IMR-90 (cell line): Measurements from ENCODE around the gene POLR1D. TPM values are rescaled to one million over a fixed set of nuclear protein-coding genes. Genes with fewer than 3 reads are reported as not detected.

Experiments
- ATAC-seq: fragments of 200-7000 bp; cut with Tn5 transposase; 2 replicates; pipeline ENCODE4 v1.9.1; 2020; ENCODE audit warnings: low read depth, mild to moderate bottlenecking, moderate library complexity
- BruUV-seq: library from RNA; stranded (reverse); fragments of 400-500 nt; replicated peaks from 2 replicates; lab custom pipeline; 2021; lab: Mats Ljungman, UMichigan
- CTCF ChIA-PET: fragments of 300-600 bp; formaldehyde crosslinking; extraction: SDS; loops from one replicate; lab custom pipeline; 2021; ENCODE audit warnings: antibody characterized with exemption; lab: Yijun Ruan, JAX
- POLR2A ChIA-PET: fragments of 300-600 bp; sonication (Branson Sonifier 250); formaldehyde crosslinking; loops from one replicate; lab custom pipeline; 2022; ENCODE audit warnings: antibody characterized with exemption; ENCODE audit not compliant: unreplicated experiment; lab: Charles Lee
- DNase-seq: peaks from one replicate; pipeline ENCODE4 v3.0.0; 2013
- H2AFZ ChIP-seq: replicated peaks from 2 replicates; pipeline ENCODE3; 2013; ENCODE audit warnings: low read length, mild to moderate bottlenecking; ENCODE audit not compliant: poor library complexity
- H2AK5ac ChIP-seq: 2 replicates; pipeline ENCODE4 v1.6.1; 2013; ENCODE audit warnings: low read depth, low read length, inconsistent platforms
- H2AK9ac ChIP-seq: replicated peaks from 2 replicates; pipeline ENCODE3; 2013; ENCODE audit warnings: mild to moderate bottlenecking, low read depth, low read length, moderate library complexity; ENCODE audit not compliant: poor library complexity
- H2BK120ac ChIP-seq: 2 replicates; pipeline ENCODE4 v1.6.1; 2013; ENCODE audit warnings: low read depth, low read length, inconsistent platforms
- H2BK15ac ChIP-seq: 3 replicates; pipeline ENCODE4 v1.6.1; 2013; ENCODE audit warnings: low read depth, low read length, inconsistent platforms
- H2BK20ac ChIP-seq: 2 replicates; pipeline ENCODE4 v1.6.1; 2013; ENCODE audit warnings: low read depth, mild to moderate bottlenecking, inconsistent platforms, low read length, moderate library complexity
- H2BK5ac ChIP-seq: 2 replicates; pipeline ENCODE4 v1.6.1; 2013; ENCODE audit warnings: mild to moderate bottlenecking, low read depth, low read length, inconsistent platforms; ENCODE audit not compliant: poor library complexity, severe bottlenecking
- H3K14ac ChIP-seq: replicated peaks from 2 replicates; pipeline ENCODE4 v1.6.1; 2013; ENCODE audit warnings: low read depth, low read length, inconsistent platforms
- H3K18ac ChIP-seq: 2 replicates; pipeline ENCODE4 v1.6.1; 2013; ENCODE audit warnings: low read depth, low read length, control low read depth
- H3K23ac ChIP-seq: 2 replicates; pipeline ENCODE4 v1.6.1; 2013; ENCODE audit warnings: low read depth, low read length, inconsistent platforms
- H3K27ac ChIP-seq: 2 replicates; pipeline ENCODE4 v1.5.1; 2013; ENCODE audit warnings: mild to moderate bottlenecking, control low read depth, low read length; ENCODE audit not compliant: insufficient read depth
- H3K27me3 ChIP-seq: 2 replicates; pipeline ENCODE4 v1.6.1; 2013; ENCODE audit warnings: low read length; ENCODE audit not compliant: control insufficient read depth, insufficient read depth
- H3K36me3 ChIP-seq: 2 replicates; pipeline ENCODE4 v1.6.1; 2013; ENCODE audit warnings: low read length, mixed read lengths; ENCODE audit not compliant: control insufficient read depth, insufficient read depth
- H3K4ac ChIP-seq: 2 replicates; pipeline ENCODE4 v1.6.1; 2013; ENCODE audit warnings: low read depth, low read length, inconsistent platforms
- H3K4me1 ChIP-seq: 2 replicates; pipeline ENCODE4 v1.6.1; 2013; ENCODE audit warnings: low read length, mixed read lengths; ENCODE audit not compliant: control insufficient read depth, insufficient read depth
- H3K4me2 ChIP-seq: 2 replicates; pipeline ENCODE4 v1.6.1; 2013; ENCODE audit warnings: low read depth, mild to moderate bottlenecking, control low read depth, low read length, moderate library complexity
- H3K4me3 ChIP-seq: 2 replicates; pipeline ENCODE4 v1.5.1; 2013; ENCODE audit warnings: low read depth, mild to moderate bottlenecking, control low read depth, low read length, moderate library complexity; ENCODE audit not compliant: insufficient read depth
- H3K56ac ChIP-seq: 2 replicates; pipeline ENCODE4 v1.6.1; 2013; ENCODE audit warnings: low read length, inconsistent platforms; ENCODE audit not compliant: insufficient read depth; ENCODE audit errors: extremely low read depth
- H3K79me1 ChIP-seq, 2 experiments: 2 replicates each; pipeline ENCODE4 v1.6.1; 2013; ENCODE audit warnings: low read length in 2 of 2, inconsistent platforms in 1 of 2, low read depth in 1 of 2
- H3K9ac ChIP-seq: 2 replicates; pipeline ENCODE4 v1.6.1; 2013; ENCODE audit warnings: low read depth, low read length, control low read depth
- H3K9me1 ChIP-seq: 2 replicates; pipeline ENCODE4 v1.6.1; 2013; ENCODE audit warnings: low read length, inconsistent platforms; ENCODE audit not compliant: insufficient read depth
- H3K9me3 ChIP-seq: 2 replicates; pipeline ENCODE4 v1.6.1; 2013; ENCODE audit warnings: low read length; ENCODE audit not compliant: control insufficient read depth, insufficient read depth
- H4K20me1 ChIP-seq: 2 replicates; pipeline ENCODE4 v1.6.1; 2013; ENCODE audit warnings: low read length, inconsistent platforms; ENCODE audit not compliant: insufficient read depth
- H4K5ac ChIP-seq: 2 replicates; pipeline ENCODE4 v1.6.1; 2013; ENCODE audit warnings: mild to moderate bottlenecking, low read depth, low read length, control low read depth
- H4K8ac ChIP-seq, 2 experiments: 2 replicates each; pipeline ENCODE4 v1.6.1; 2013; ENCODE audit warnings: low read depth in 2 of 2, low read length in 2 of 2, control low read depth in 1 of 2, inconsistent platforms in 1 of 2
- H4K91ac ChIP-seq: 2 replicates; pipeline ENCODE4 v1.6.1; 2013; ENCODE audit warnings: low read depth, low read length, inconsistent platforms; ENCODE audit not compliant: insufficient read depth
- BHLHE40 ChIP-seq: fragments of 150-350 bp; IDR thresholded peaks from 2 replicates; pipeline ENCODE4 v1.6.1; 2016; ENCODE audit warnings: mild to moderate bottlenecking, low read depth, low read length
- CEBPB ChIP-seq: IDR thresholded peaks from 2 replicates; pipeline ENCODE4 v1.6.1; 2012; ENCODE audit warnings: low read depth, low read length, improper control_type of control experiment
- CHD1 ChIP-seq: IDR thresholded peaks from 2 replicates; pipeline ENCODE4 v1.6.1; 2012; ENCODE audit warnings: low read depth, low read length, improper control_type of control experiment
- FOS ChIP-seq: fragments of 150-350 bp; IDR thresholded peaks from 2 replicates; pipeline ENCODE4 v1.6.1; 2016; ENCODE audit warnings: low read depth, low read length
- MAFK ChIP-seq: IDR thresholded peaks from 2 replicates; pipeline ENCODE4 v1.6.1; 2012; ENCODE audit warnings: low read depth, low read length, improper control_type of control experiment
- MAZ ChIP-seq: IDR thresholded peaks from 2 replicates; pipeline ENCODE4 v1.6.1; 2012; ENCODE audit warnings: low read depth, mild to moderate bottlenecking, low read length, improper control_type of control experiment, moderate library complexity, borderline replicate concordance
- MXI1 ChIP-seq: IDR thresholded peaks from 2 replicates; pipeline ENCODE4 v1.6.1; 2012; ENCODE audit warnings: low read depth, mild to moderate bottlenecking, low read length, moderate library complexity, borderline replicate concordance
- NFE2L2 ChIP-seq: fragments of 150-350 bp; IDR thresholded peaks from 2 replicates; pipeline ENCODE4 v1.6.1; 2016; ENCODE audit warnings: low read depth, mild to moderate bottlenecking, low read length
- POLR2A ChIP-seq: IDR thresholded peaks from 2 replicates; pipeline ENCODE4 v1.6.1; 2012; ENCODE audit warnings: mild to moderate bottlenecking, low read depth, low read length
- RAD21 ChIP-seq: IDR thresholded peaks from 2 replicates; pipeline ENCODE4 v1.6.1; 2012; ENCODE audit warnings: low read length, improper control_type of control experiment
- RCOR1 ChIP-seq: IDR thresholded peaks from 2 replicates; pipeline ENCODE4 v1.6.1; 2012; ENCODE audit warnings: mild to moderate bottlenecking, low read length, improper control_type of control experiment; ENCODE audit not compliant: insufficient replicate concordance
- RFX5 ChIP-seq: IDR thresholded peaks from 2 replicates; pipeline ENCODE4 v1.8.0; 2012; ENCODE audit warnings: low read depth, mild to moderate bottlenecking, low read length, moderate library complexity
- SMC3 ChIP-seq: fragments of 150-350 bp; IDR thresholded peaks from 2 replicates; pipeline ENCODE4 v1.6.1; 2016; ENCODE audit warnings: low read depth, mild to moderate bottlenecking, antibody characterized with exemption, low read length, moderate library complexity
- WGBS, 2 experiments: methylation state at CpG; one replicate each; pipeline versions ENCODE4 v1.1.5 to v1.1.7; 2013; ENCODE audit warnings: missing lambda C conversion rate in 2 of 2; ENCODE audit not compliant: insufficient read length in 1 of 2; ENCODE audit errors: extremely low coverage in 2 of 2; 5-methylcytosine and 5-hydroxymethylcytosine counted together
- dilution Hi-C: fragments of 300-500 bp; cut with HindIII; formaldehyde crosslinking; loops from one replicate; pipeline ENCODE4 v1.14.3; 2018; ENCODE audit warnings: low sequenced_read_pairs; ENCODE audit not compliant: unreplicated experiment
- in situ Hi-C: fragments of 300-500 bp; cut with MboI; formaldehyde crosslinking; loops from 3 replicates; pipeline ENCODE4 v1.14.3; 2019; ENCODE audit warnings: low sequenced_read_pairs, inconsistent platforms, mixed read lengths
- intact Hi-C: fragments of 100-400 bp; cut with micrococcal nuclease; formaldehyde crosslinking; loops from 2 replicates; pipeline ENCODE4 v1.10.0; 2022
- polyA plus RNA-seq, 3 experiments: library from polyadenylated mRNA; depleted of rRNA; stranded (reverse); fragments of >200 nt; gene quantifications; 2 replicates each; pipeline ENCODE4 v1.2.3, GENCODE V29; 2012; ENCODE audit warnings: low replicate concordance in 1 of 3
- total RNA-seq: library from RNA; depleted of rRNA; stranded (reverse); fragments of >200 nt; gene quantifications from 2 replicates; pipeline ENCODE4 v1.2.3, GENCODE V29; 2012
- TF ChIP-seq, protein P1 (sequence below): conservative IDR thresholded peaks from 2 replicates; pipeline ENCODE4 v1.5.1; 2012; ENCODE audit warnings: mild to moderate bottlenecking, low read depth, low read length, improper control_type of control experiment
- TF ChIP-seq, protein P2 (sequence below): fragments of 150-350 bp; IDR thresholded peaks from 2 replicates; pipeline ENCODE4 v1.6.1; 2016; ENCODE audit warnings: low read depth, mild to moderate bottlenecking, low read length, moderate library complexity, borderline replicate concordance
- TF ChIP-seq, protein P3 (sequence below): fragments of 150-350 bp; IDR thresholded peaks from 2 replicates; pipeline ENCODE4 v1.6.1; 2017; ENCODE audit warnings: mild to moderate bottlenecking, antibody characterized with exemption, low read length, low read depth

POLR1D gene
- total and polyA plus RNA-seq, 2 of the 4 experiments (the other 2 are of a cell fraction), result 65.4 to 110 TPM

DNA sequence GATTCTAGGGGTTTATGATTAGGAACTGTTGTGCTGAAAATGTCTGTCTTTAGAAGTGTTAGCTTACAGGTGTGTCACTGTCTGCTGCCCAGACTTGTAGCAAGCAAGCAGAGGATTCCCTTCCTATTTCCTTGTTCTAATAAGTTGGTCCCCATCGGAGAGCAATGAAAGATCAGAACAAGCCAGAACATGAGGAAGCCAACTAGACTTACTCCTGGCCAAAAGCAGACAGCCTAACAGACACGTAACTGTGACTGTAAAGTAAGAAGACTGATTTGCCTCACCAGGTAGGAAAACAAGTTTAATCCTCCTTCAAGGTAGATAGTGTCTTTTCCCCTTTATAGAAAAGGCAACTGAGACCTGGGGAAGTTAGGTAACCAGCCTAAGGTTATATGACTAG lies 12.5 kb downstream of the POLR1D start:
- Histone ChIP-seq H4K91ac (no peak overlapping the region), H3K9ac (no peak overlapping the region), H2BK15ac (no peak overlapping the region), H3K9me1 (peaks cover 8% of the 10 kb centered on the region), H3K36me3 (peaks cover 2% of the 10 kb centered on the region), H2AK5ac (no peak overlapping the region), H4K20me1 (peaks cover 33% of the 10 kb centered on the region), H3K4me2 (no peak overlapping the region), H3K27ac (no peak overlapping the region), H3K56ac (no peak overlapping the region), H3K79me1 (peaks cover 31 to 43% of the 10 kb centered on the region in 2 experiments), H3K9me3 (no peaks in the 10 kb centered on the region), H2AK9ac (no peak overlapping the region), H3K18ac (no peak overlapping the region), H2AFZ (no peak overlapping the region), H2BK20ac (no peak overlapping the region), H2BK5ac (no peak overlapping the region), H3K14ac (no peak overlapping the region), H4K5ac (no peak overlapping the region), H2BK120ac (no peak overlapping the region), H4K8ac (no peak overlapping the region), H3K23ac (no peak overlapping the region), H3K27me3 (no peaks in the 10 kb centered on the region), H3K4me3 (no peak overlapping the region), H3K4ac (no peak overlapping the region), H3K4me1 (peaks cover 3% of the 10 kb centered on the region)
- BruUV-seq, result no TSS peak
- no peak for TF ChIP-seq SMC3
- TF ChIP-seq RFX5, result no peak
- TF ChIP-seq RAD21, result no peak
- TF ChIP-seq, protein P1, sequence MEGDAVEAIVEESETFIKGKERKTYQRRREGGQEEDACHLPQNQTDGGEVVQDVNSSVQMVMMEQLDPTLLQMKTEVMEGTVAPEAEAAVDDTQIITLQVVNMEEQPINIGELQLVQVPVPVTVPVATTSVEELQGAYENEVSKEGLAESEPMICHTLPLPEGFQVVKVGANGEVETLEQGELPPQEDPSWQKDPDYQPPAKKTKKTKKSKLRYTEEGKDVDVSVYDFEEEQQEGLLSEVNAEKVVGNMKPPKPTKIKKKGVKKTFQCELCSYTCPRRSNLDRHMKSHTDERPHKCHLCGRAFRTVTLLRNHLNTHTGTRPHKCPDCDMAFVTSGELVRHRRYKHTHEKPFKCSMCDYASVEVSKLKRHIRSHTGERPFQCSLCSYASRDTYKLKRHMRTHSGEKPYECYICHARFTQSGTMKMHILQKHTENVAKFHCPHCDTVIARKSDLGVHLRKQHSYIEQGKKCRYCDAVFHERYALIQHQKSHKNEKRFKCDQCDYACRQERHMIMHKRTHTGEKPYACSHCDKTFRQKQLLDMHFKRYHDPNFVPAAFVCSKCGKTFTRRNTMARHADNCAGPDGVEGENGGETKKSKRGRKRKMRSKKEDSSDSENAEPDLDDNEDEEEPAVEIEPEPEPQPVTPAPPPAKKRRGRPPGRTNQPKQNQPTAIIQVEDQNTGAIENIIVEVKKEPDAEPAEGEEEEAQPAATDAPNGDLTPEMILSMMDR, result no peak
- TF ChIP-seq MAZ, result no peak
- no peak for TF ChIP-seq MAFK
- TF ChIP-seq BHLHE40, result no peak
- TF ChIP-seq CEBPB, result no peak
- TF ChIP-seq, protein P2, sequence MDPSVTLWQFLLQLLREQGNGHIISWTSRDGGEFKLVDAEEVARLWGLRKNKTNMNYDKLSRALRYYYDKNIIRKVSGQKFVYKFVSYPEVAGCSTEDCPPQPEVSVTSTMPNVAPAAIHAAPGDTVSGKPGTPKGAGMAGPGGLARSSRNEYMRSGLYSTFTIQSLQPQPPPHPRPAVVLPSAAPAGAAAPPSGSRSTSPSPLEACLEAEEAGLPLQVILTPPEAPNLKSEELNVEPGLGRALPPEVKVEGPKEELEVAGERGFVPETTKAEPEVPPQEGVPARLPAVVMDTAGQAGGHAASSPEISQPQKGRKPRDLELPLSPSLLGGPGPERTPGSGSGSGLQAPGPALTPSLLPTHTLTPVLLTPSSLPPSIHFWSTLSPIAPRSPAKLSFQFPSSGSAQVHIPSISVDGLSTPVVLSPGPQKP, result no peak
- TF ChIP-seq, protein P3, sequence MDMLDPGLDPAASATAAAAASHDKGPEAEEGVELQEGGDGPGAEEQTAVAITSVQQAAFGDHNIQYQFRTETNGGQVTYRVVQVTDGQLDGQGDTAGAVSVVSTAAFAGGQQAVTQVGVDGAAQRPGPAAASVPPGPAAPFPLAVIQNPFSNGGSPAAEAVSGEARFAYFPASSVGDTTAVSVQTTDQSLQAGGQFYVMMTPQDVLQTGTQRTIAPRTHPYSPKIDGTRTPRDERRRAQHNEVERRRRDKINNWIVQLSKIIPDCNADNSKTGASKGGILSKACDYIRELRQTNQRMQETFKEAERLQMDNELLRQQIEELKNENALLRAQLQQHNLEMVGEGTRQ, result no peak
- TF ChIP-seq CHD1, result no peak
- no peak for TF ChIP-seq RCOR1
- TF ChIP-seq POLR2A, result no peak
- no peak for TF ChIP-seq MXI1
- no peak for TF ChIP-seq NFE2L2
- no peak for TF ChIP-seq FOS
- dilution Hi-C loops (no loop called here), in situ Hi-C loops (no loop called here), intact Hi-C loops (no loop called here)
- no CpG with 5 or more reads among the region's 2 CpGs for WGBS, 2 experiments
- no peak for DNase-seq
- ChIA-PET CTCF (interaction anchor here (1.1 kb wide), 1 partner anchor 192 kb away, joined by 5 read pairs; no protein-coding TSS in a partner anchor), POLR2A (no interaction called here)
- ATAC-seq, result no peak
